Tibial nerve (tissue), 4 donors: Measurements from ENCODE around the gene UGT1A5.

Experiments
- CTCF ChIP-seq, 5 experiments: fragments of 200-600 bp in 3 of 5; fragments of 450-650 bp in 2 of 5; sonication (generic) in 3 of 5; IDR thresholded peaks; one replicate each; pipeline ENCODE4 v1.5.1; 2016 to 2019; ENCODE audit warnings: antibody characterized with exemption in 5 of 5, mild to moderate bottlenecking in 3 of 5, moderate library complexity in 2 of 5
- EP300 ChIP-seq, 2 donors: sonication (generic); formaldehyde crosslinking; IDR thresholded peaks; one replicate each; pipeline ENCODE4 v1.6.1; 2017; ENCODE audit warnings: antibody characterized with exemption in 2 of 2, mild to moderate bottlenecking in 1 of 2
- POLR2A ChIP-seq, 2 donors: fragments of 450-650 bp; IDR thresholded peaks; one replicate each; pipeline ENCODE4 v1.6.1; 2017; ENCODE audit warnings: antibody characterized with exemption in 2 of 2, mild to moderate bottlenecking in 2 of 2, moderate library complexity in 2 of 2

- TF ChIP-seq CTCF (IDR thresholded peaks at IDR 0.05) (no peak), POLR2A (IDR thresholded peaks at IDR 0.05) (no peak), EP300 (IDR thresholded peaks at IDR 0.05) (no peak)
Observed at GRCh38 chr2:233791883-233792329, 79.2 kb downstream of the UGT1A5 start.
